Right lobe of liver (tissue), 6 donors: ENCODE data around the gene SWAP70. TPM values are rescaled to one million over a fixed set of nuclear protein-coding genes. Genes with fewer than 3 reads are reported as not detected.

Source experiments
- ATAC-seq, 4 donors: fragments of 200-7000 bp; cut with Tn5 transposase; one replicate each; pipeline ENCODE4 v1.9.1; 2020; ENCODE audit warnings: mild to moderate bottlenecking in 4 of 4, moderate library complexity in 4 of 4
- DNase-seq, 3 donors: peaks; one replicate each; pipeline ENCODE4 v3.0.0-alpha.2; 2020
- H3K27ac ChIP-seq, 3 donors: fragments of 200-600 bp; one replicate each; pipeline ENCODE4 v1.8.0; 2022
- H3K27me3 ChIP-seq, 2 donors: fragments of 200-600 bp; one replicate each; pipeline ENCODE4 v1.8.0; 2022
- H3K36me3 ChIP-seq, 4 donors: fragments of 200-600 bp; sonication (generic) in 1 of 4; one replicate each; pipeline versions ENCODE4 v1.5.1 to v1.8.0; 2017 to 2022; ENCODE audit warnings: control low read depth in 1 of 4
- H3K4me1 ChIP-seq, 4 donors: fragments of 200-600 bp; sonication (generic) in 1 of 4; one replicate each; pipeline versions ENCODE4 v1.5.1 to v1.8.0; 2017 to 2022; ENCODE audit warnings: control low read depth in 1 of 4
- H3K4me3 ChIP-seq, 3 donors: fragments of 200-600 bp; one replicate each; pipeline ENCODE4 v1.8.0; 2022
- H3K9me3 ChIP-seq, 4 donors: fragments of 200-600 bp; sonication (generic) in 1 of 4; one replicate each; pipeline versions ENCODE4 v1.5.1 to v1.8.0; 2017 to 2022; ENCODE audit warnings: control low read depth in 1 of 4
- CTCF ChIP-seq, 4 donors: fragments of 200-600 bp in 3 of 4; fragments of 450-650 bp in 1 of 4; IDR thresholded peaks; one replicate each; pipeline versions ENCODE4 v1.5.1 to v1.8.0; 2016 to 2022; ENCODE audit warnings: antibody characterized with exemption in 4 of 4, mild to moderate bottlenecking in 2 of 4
- POLR2A ChIP-seq: fragments of 450-650 bp; IDR thresholded peaks from one replicate; pipeline ENCODE4 v1.6.1; 2017; ENCODE audit warnings: antibody characterized with exemption, mild to moderate bottlenecking
- WGBS: methylation state at CpG from one replicate; pipeline ENCODE4 v1.1.6; 2018; ENCODE audit warnings: low coverage, low lambda C conversion rate; ENCODE audit not compliant: insufficient coverage; ENCODE audit errors: missing lambda C conversion rate; 5-methylcytosine and 5-hydroxymethylcytosine counted together
- intact Hi-C, 2 donors: fragments of 100-400 bp; cut with DNase I; formaldehyde crosslinking; loops; one replicate each; pipeline versions ENCODE4 v1.11.2 to v1.14.1; 2022
- total RNA-seq, 6 experiments: library from RNA; depleted of rRNA in 2 of 6; stranded (reverse); fragments of >200 nt in 2 of 6; fragmentation: NEBNext Ultra II Directional in 3 of 6; extraction: Animal tissue kit (Norgen Biotek cat#: 25700) in 3 of 6; gene quantifications; one replicate each; pipeline versions ENCODE4 v1.1.0 to v1.2.4, GENCODE V29; 2016 to 2023
- donor health status: DM: no; HTN: yes; CAD: no.
- donor health status: DM: no; HTN: no; CAD: no.
- donor health status: DM: no; HTN: no; CAD: no.
- donor health status: DM: no; HTN: yes; CAD: no.
- donor health status: DM: no; HTN: yes; CAD: no.

The SWAP70 gene
- total RNA-seq, 6 experiments from 2014 or later: 3.2 to 13.5 (median 7.4) TPM

GRCh38 chr11:9662273-9662672, 1.6 kb upstream of the SWAP70 start:
- TF ChIP-seq CTCF (IDR thresholded peaks at IDR 0.05) (no peak), POLR2A (no peak)
- Histone ChIP-seq H3K4me3 (no peak overlapping the region), H3K27me3 (no peaks in the 10 kb centered on the region), H3K27ac (no peak overlapping the region), H3K36me3 (no peaks in the 10 kb centered on the region), H3K9me3 (peaks cover 0 to 3% (median 0%) of the 10 kb centered on the region in 4 donors), H3K4me1 (no peaks in the 10 kb centered on the region)
- WGBS: 65% methylated on average over 3 of the region's 3 CpGs
- intact Hi-C loops: no loop called here
- DNase-seq: no peak
- ATAC-seq: peak; percentile 5 to 41 (median 16)

GRCh38 chr11:9664276-9665171, 647 bp downstream of the SWAP70 start:
- Histone ChIP-seq H3K9me3 (peaks cover 0 to 3% (median 0%) of the 10 kb centered on the region in 4 donors), H3K27me3 (no peaks in the 10 kb centered on the region), H3K4me1 (no peaks in the 10 kb centered on the region), H3K36me3 (no peaks in the 10 kb centered on the region), H3K27ac (peak overlapping the region; percentile 81 to 93 (median 84)), H3K4me3 (peak overlapping the region; percentile 93 to 100 (median 97))
- no peak for TF ChIP-seq CTCF (IDR thresholded peaks at IDR 0.05)
- TF ChIP-seq POLR2A: no peak
- intact Hi-C loops: no loop called here
- WGBS: 8% methylated on average over 18 of the region's 43 CpGs
- ATAC-seq: peak; percentile 65 to 70 (median 69)
- DNase-seq: peak; percentile 46 to 60 (median 57)

- intact Hi-C loops: no loop called here
- Histone ChIP-seq H3K27ac (no peak overlapping the region), H3K36me3 (no peaks in the 10 kb centered on the region)
Measured at GRCh38 chr11:9665749-9666148, 1.9 kb downstream of the SWAP70 start.

GRCh38 chr11:9669954-9670353, 6.1 kb downstream of the SWAP70 start:
- DNase-seq: no peak
- no peaks in the 10 kb centered on the region for H3K4me1 ChIP-seq
- H3K27me3 ChIP-seq: no peaks in the 10 kb centered on the region
- no peak for TF ChIP-seq POLR2A
- no peak for TF ChIP-seq CTCF (IDR thresholded peaks at IDR 0.05)
- no peak overlapping the region for H3K4me3 ChIP-seq
- WGBS: 90% methylated on average over 6 of the region's 6 CpGs
- H3K9me3 ChIP-seq: peaks cover 0 to 3% (median 0%) of the 10 kb centered on the region in 4 donors
- H3K27ac ChIP-seq: no peak overlapping the region
- ATAC-seq: no peak
- intact Hi-C loops: no loop called here
- no peaks in the 10 kb centered on the region for H3K36me3 ChIP-seq

More at GRCh38 chr11:9665749-9666148, 1.9 kb downstream of the SWAP70 start:
- WGBS: 96% methylated on average over 2 of the region's 2 CpGs
- ATAC-seq (no peak), DNase-seq (no peak)
- TF ChIP-seq POLR2A (no peak), CTCF (IDR thresholded peaks at IDR 0.05) (no peak)
- no peaks in the 10 kb centered on the region for H3K4me1 ChIP-seq
- peaks cover 0 to 3% (median 0%) of the 10 kb centered on the region in 4 donors for H3K9me3 ChIP-seq
- H3K4me3 ChIP-seq: no peak overlapping the region
- no peaks in the 10 kb centered on the region for H3K27me3 ChIP-seq
